ENCODE data around the gene PRKCE. TPM values are rescaled to one million over a fixed set of nuclear protein-coding genes. Genes with fewer than 3 reads are reported as not detected.

The PRKCE gene
- total and polyA plus RNA-seq, 2 donors (not counting 1 experiment from before 2014, with no cell fraction given), result 14.1 to 19.0 TPM

GRCh38 chr2:45882707-45883602 lies 231.5 kb downstream of the PRKCE start:
- H3K27ac ChIP-seq (ENCODE audit: insufficient read depth, low read length), result no peak overlapping the region
- no peaks in the 10 kb centered on the region for H3K79me2 ChIP-seq (ENCODE audit: control insufficient read depth, insufficient read depth, low read length)
- peak overlapping the region; percentile 2 for H3K4me2 ChIP-seq (ENCODE audit: extremely low read depth, insufficient read depth, low read length)
- H4K20me1 ChIP-seq (ENCODE audit: control insufficient read depth, extremely low read depth, insufficient read depth, low read length), result no peaks in the 10 kb centered on the region
- H3K4me1 ChIP-seq (ENCODE audit: control insufficient read depth, extremely low read depth, insufficient read depth, low read length), result peaks cover 7% of the 10 kb centered on the region
- no peak overlapping the region for H3K4me3 ChIP-seq (replicated peaks in 1 of 4; ENCODE audit: control extremely low read depth in 1 of 4, insufficient read depth in 1 of 4, low read depth in 3 of 4, low read length in 4 of 4)
- no peak overlapping the region for H2AFZ ChIP-seq (ENCODE audit: low read length)
- no peaks in the 10 kb centered on the region for H3K27me3 ChIP-seq (ENCODE audit: control insufficient read depth, insufficient read depth, low read length)
- no peak overlapping the region for H3K9ac ChIP-seq (ENCODE audit: insufficient read depth, low read length)
- H3K9me3 ChIP-seq (ENCODE audit: control insufficient read depth, insufficient read depth, low read depth, low read length), result no peaks in the 10 kb centered on the region
- H3K36me3 ChIP-seq (ENCODE audit: control insufficient read depth, insufficient read depth, low read length), result no peaks in the 10 kb centered on the region
- peak; percentile 42 to 47 for DNase-seq (ENCODE audit: low read depth in 2 of 2)
- no peak for TF ChIP-seq CTCF (conservative IDR thresholded peaks at IDR 0.05 in 1 of 2, IDR thresholded peaks at IDR 0.05 in 1 of 2; ENCODE audit: low read depth in 1 of 2, low read length in 2 of 2)
- no peak for TF ChIP-seq EZH2 (IDR thresholded peaks at IDR 0.05; ENCODE audit: low read length, missing control alignments)

DNA sequence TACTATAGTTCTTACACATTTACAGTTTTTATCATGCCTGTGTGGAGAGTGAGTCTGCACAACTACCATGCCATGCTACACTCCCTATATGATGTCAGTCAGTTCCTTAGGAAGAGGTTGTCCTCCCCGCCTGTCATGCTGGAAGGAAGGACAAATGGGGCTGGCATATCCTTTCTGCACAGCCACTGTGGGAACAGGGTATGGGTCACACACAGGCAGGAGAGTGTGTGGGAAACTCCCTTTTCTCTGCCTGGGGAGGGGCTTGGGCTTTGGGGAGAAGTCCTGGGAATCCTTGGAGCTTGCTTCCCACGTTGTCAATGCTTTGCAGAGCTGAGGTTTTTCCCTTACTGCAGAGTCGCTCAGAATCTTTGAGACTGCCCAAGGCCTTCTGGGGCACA lies 232.1 kb downstream of the PRKCE start:
- H3K36me3 ChIP-seq (ENCODE audit: control insufficient read depth, insufficient read depth, low read length), result no peaks in the 10 kb centered on the region
- H3K4me1 ChIP-seq (ENCODE audit: control insufficient read depth, extremely low read depth, insufficient read depth, low read length), result peaks cover 12% of the 10 kb centered on the region
- H3K27ac ChIP-seq (ENCODE audit: insufficient read depth, low read length), result no peak overlapping the region
- no peak overlapping the region for H3K4me3 ChIP-seq (replicated peaks in 1 of 4; ENCODE audit: control extremely low read depth in 1 of 4, insufficient read depth in 1 of 4, low read depth in 3 of 4, low read length in 4 of 4)
- no peak for DNase-seq (ENCODE audit: low read depth in 2 of 2)
- no peak overlapping the region for H3K9ac ChIP-seq (ENCODE audit: insufficient read depth, low read length)
- no peaks in the 10 kb centered on the region for H4K20me1 ChIP-seq (ENCODE audit: control insufficient read depth, extremely low read depth, insufficient read depth, low read length)
- H3K27me3 ChIP-seq (ENCODE audit: control insufficient read depth, insufficient read depth, low read length), result no peaks in the 10 kb centered on the region
- H3K4me2 ChIP-seq (ENCODE audit: extremely low read depth, insufficient read depth, low read length), result no peak overlapping the region
- H3K9me3 ChIP-seq (ENCODE audit: control insufficient read depth, insufficient read depth, low read depth, low read length), result no peaks in the 10 kb centered on the region
- H2AFZ ChIP-seq (ENCODE audit: low read length), result no peak overlapping the region
- H3K79me2 ChIP-seq (ENCODE audit: control insufficient read depth, insufficient read depth, low read length), result no peaks in the 10 kb centered on the region
- TF ChIP-seq EZH2 (IDR thresholded peaks at IDR 0.05; ENCODE audit: low read length, missing control alignments), result no peak
- no peak for TF ChIP-seq CTCF (conservative IDR thresholded peaks at IDR 0.05 in 1 of 2, IDR thresholded peaks at IDR 0.05 in 1 of 2; ENCODE audit: low read depth in 1 of 2, low read length in 2 of 2)

DNA sequence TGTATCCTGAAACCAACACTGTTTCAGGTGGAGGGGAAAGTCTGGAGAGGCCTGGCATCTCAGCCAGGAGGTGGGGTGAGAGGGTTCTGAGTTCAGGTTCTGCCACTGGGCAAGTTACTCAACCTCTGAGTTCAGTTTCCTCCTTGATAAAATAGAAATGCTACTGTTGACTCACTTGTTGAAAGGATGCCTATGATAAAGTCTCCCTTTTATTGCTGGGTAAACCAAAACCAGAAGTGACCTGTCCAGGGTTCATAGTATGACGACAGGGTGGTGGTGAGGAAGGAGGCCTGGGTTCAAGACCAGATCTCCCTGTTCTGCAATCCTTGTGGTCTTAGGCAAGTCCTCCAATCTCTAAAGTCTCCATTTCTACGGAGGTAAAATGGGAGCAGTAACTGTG lies 232.7 kb downstream of the PRKCE start:
- Histone ChIP-seq H3K4me2 (ENCODE audit: extremely low read depth, insufficient read depth, low read length) (no peak overlapping the region), H4K20me1 (ENCODE audit: control insufficient read depth, extremely low read depth, insufficient read depth, low read length) (no peaks in the 10 kb centered on the region), H3K9ac (ENCODE audit: insufficient read depth, low read length) (no peak overlapping the region), H3K27me3 (ENCODE audit: control insufficient read depth, insufficient read depth, low read length) (no peaks in the 10 kb centered on the region), H3K4me3 (replicated peaks in 1 of 4; ENCODE audit: control extremely low read depth in 1 of 4, insufficient read depth in 1 of 4, low read depth in 3 of 4, low read length in 4 of 4) (no peak overlapping the region), H3K36me3 (ENCODE audit: control insufficient read depth, insufficient read depth, low read length) (no peaks in the 10 kb centered on the region), H3K9me3 (ENCODE audit: control insufficient read depth, insufficient read depth, low read depth, low read length) (no peaks in the 10 kb centered on the region), H3K27ac (ENCODE audit: insufficient read depth, low read length) (no peak overlapping the region), H2AFZ (ENCODE audit: low read length) (no peak overlapping the region), H3K79me2 (ENCODE audit: control insufficient read depth, insufficient read depth, low read length) (no peaks in the 10 kb centered on the region), H3K4me1 (ENCODE audit: control insufficient read depth, extremely low read depth, insufficient read depth, low read length) (peaks cover 14% of the 10 kb centered on the region)
- TF ChIP-seq EZH2 (IDR thresholded peaks at IDR 0.05; ENCODE audit: low read length, missing control alignments), result no peak
- DNase-seq (ENCODE audit: low read depth in 2 of 2), result no peak

All from fibroblast of lung (primary cell).